Left ventricle myocardium inferior (tissue), 1 donor: ENCODE measurements around the gene KLHL3. TPM values are rescaled to one million over a fixed set of nuclear protein-coding genes. Genes with fewer than 3 reads are reported as not detected.

ENCODE experiments used
- DNase-seq: peaks from one replicate; pipeline ENCODE4 v3.0.0-alpha.2; 2020
- H3K27ac ChIP-seq: fragments of 200-600 bp; replicated peaks from 2 replicates; pipeline ENCODE4 v1.8.0; 2021
- H3K27me3 ChIP-seq: fragments of 200-600 bp; 2 replicates; pipeline ENCODE4 v1.8.0; 2021; ENCODE audit warnings: low read depth
- H3K36me3 ChIP-seq: fragments of 200-600 bp; 2 replicates; pipeline ENCODE4 v1.8.0; 2021
- H3K4me1 ChIP-seq: fragments of 200-600 bp; 2 replicates; pipeline ENCODE4 v1.8.0; 2021
- H3K4me3 ChIP-seq: fragments of 200-600 bp; 2 replicates; pipeline ENCODE4 v1.8.0; 2021; ENCODE audit warnings: mild to moderate bottlenecking, moderate library complexity
- H3K9me3 ChIP-seq: fragments of 200-600 bp; replicated peaks from 2 replicates; pipeline ENCODE4 v1.8.0; 2021
- CTCF ChIP-seq: fragments of 200-600 bp; IDR thresholded peaks from 2 replicates; pipeline ENCODE4 v1.8.0; 2021; ENCODE audit warnings: antibody characterized with exemption, mild to moderate bottlenecking, borderline replicate concordance
- intact Hi-C: fragments of 100-400 bp; cut with micrococcal nuclease; formaldehyde crosslinking; loops from one replicate; pipeline ENCODE4 v1.11.0; 2022
- total RNA-seq: library from RNA; stranded (reverse); fragmentation: NEBNext Ultra II Directional; extraction: Animal tissue kit (Norgen Biotek cat#: 25700); gene quantifications from one replicate; pipeline ENCODE4 v1.2.1, GENCODE V29; 2021
- donor health status: DM: no; HTN: yes; CAD: no; lungs with severe emphysema.

Gene KLHL3
- total RNA-seq, 1 donor from 2014 or later = 26.3 TPM

- DNase-seq = no peak
- no peaks in the 10 kb centered on the region for H3K27me3 ChIP-seq
- peaks cover 10% of the 10 kb centered on the region for H3K4me1 ChIP-seq
- H3K4me3 ChIP-seq = no peak overlapping the region
- no peak for TF ChIP-seq CTCF
- H3K36me3 ChIP-seq = peaks cover 6% of the 10 kb centered on the region
- intact Hi-C loops = no loop called here
- H3K9me3 ChIP-seq = peaks cover 9% of the 10 kb centered on the region
- no peak overlapping the region for H3K27ac ChIP-seq
Observed at GRCh38 chr5:137727623-137728022, 8.3 kb downstream of the KLHL3 start.

- Histone ChIP-seq H3K4me1 (peaks cover 3% of the 10 kb centered on the region), H3K9me3 (peaks cover 9% of the 10 kb centered on the region), H3K27me3 (no peaks in the 10 kb centered on the region), H3K4me3 (no peak overlapping the region), H3K27ac (no peak overlapping the region), H3K36me3 (peaks cover 12% of the 10 kb centered on the region)
- TF ChIP-seq CTCF = no peak
- no peak for DNase-seq
- intact Hi-C loops = no loop called here
Observed at GRCh38 chr5:137724251-137724650, 11.6 kb downstream of the KLHL3 start.

GRCh38 chr5:137718611-137719010, 17.3 kb downstream of the KLHL3 start:
- peaks cover 18% of the 10 kb centered on the region for H3K36me3 ChIP-seq
- H3K9me3 ChIP-seq = peaks cover 16% of the 10 kb centered on the region
- no peaks in the 10 kb centered on the region for H3K4me1 ChIP-seq
- intact Hi-C loops = no loop called here
- TF ChIP-seq CTCF = no peak
- H3K4me3 ChIP-seq = no peak overlapping the region
- no peak overlapping the region for H3K27ac ChIP-seq
- no peak for DNase-seq
- no peaks in the 10 kb centered on the region for H3K27me3 ChIP-seq

- no peak for DNase-seq
- TF ChIP-seq CTCF = no peak
- H3K36me3 ChIP-seq = peaks cover 19% of the 10 kb centered on the region
- H3K9me3 ChIP-seq = peaks cover 19% of the 10 kb centered on the region
- intact Hi-C loops = no loop called here
- H3K4me3 ChIP-seq = no peak overlapping the region
- H3K4me1 ChIP-seq = peaks cover 3% of the 10 kb centered on the region
- no peak overlapping the region for H3K27ac ChIP-seq
- H3K27me3 ChIP-seq = no peaks in the 10 kb centered on the region
Observed at GRCh38 chr5:137716337-137716736, 19.6 kb downstream of the KLHL3 start.

GRCh38 chr5:137715456-137715855, 20.4 kb downstream of the KLHL3 start:
- no peak for TF ChIP-seq CTCF
- Histone ChIP-seq H3K27me3 (no peaks in the 10 kb centered on the region), H3K36me3 (peaks cover 19% of the 10 kb centered on the region), H3K4me1 (peaks cover 8% of the 10 kb centered on the region), H3K9me3 (peaks cover 19% of the 10 kb centered on the region), H3K27ac (no peak overlapping the region), H3K4me3 (no peak overlapping the region)
- intact Hi-C loops = no loop called here
- no peak for DNase-seq

GRCh38 chr5:137714946-137715345, 20.9 kb downstream of the KLHL3 start:
- peaks cover 19% of the 10 kb centered on the region for H3K9me3 ChIP-seq
- no peak for DNase-seq
- peaks cover 13% of the 10 kb centered on the region for H3K4me1 ChIP-seq
- no peaks in the 10 kb centered on the region for H3K27me3 ChIP-seq
- H3K4me3 ChIP-seq = no peak overlapping the region
- no peak overlapping the region for H3K27ac ChIP-seq
- no peak for TF ChIP-seq CTCF
- intact Hi-C loops = no loop called here
- H3K36me3 ChIP-seq = peaks cover 19% of the 10 kb centered on the region
